Cardiac muscle cell (in vitro differentiated cells and primary cell): ENCODE measurements around the gene PRRC2A. TPM values are rescaled to one million over a fixed set of nuclear protein-coding genes. Genes with fewer than 3 reads are reported as not detected.

Source experiments
- DNase-seq, 2 donors: peaks; one replicate each; pipeline versions ENCODE4 v3.0.0 to v3.0.0-alpha.2; 2010 to 2017; ENCODE audit warnings: low read depth in 1 of 2, low spot score in 1 of 2
- H3K27ac ChIP-seq: fragments of 200-600 bp; sonication (generic); 2 replicates; pipeline ENCODE4 v1.5.1; 2016
- H3K27me3 ChIP-seq: fragments of 200-600 bp; sonication (generic); 2 replicates; pipeline ENCODE4 v1.6.0; 2016; ENCODE audit warnings: control low read depth
- H3K36me3 ChIP-seq: fragments of 200-600 bp; sonication (generic); 2 replicates; pipeline ENCODE4 v1.5.1; 2016; ENCODE audit warnings: control low read depth
- H3K4me1 ChIP-seq: fragments of 200-600 bp; sonication (generic); 2 replicates; pipeline ENCODE4 v1.8.1; 2017; ENCODE audit warnings: low read depth, mild to moderate bottlenecking, mixed run types
- H3K4me3 ChIP-seq: fragments of 200-600 bp; sonication (generic); 2 replicates; pipeline ENCODE4 v1.5.1; 2016; ENCODE audit warnings: mild to moderate bottlenecking
- H3K9me3 ChIP-seq: fragments of 200-600 bp; sonication (generic); 2 replicates; pipeline ENCODE4 v1.5.1; 2017; ENCODE audit warnings: low read depth, mild to moderate bottlenecking, control low read depth
- CTCF ChIP-seq: IDR thresholded peaks from 2 replicates; pipeline ENCODE4 v1.5.1; 2012; ENCODE audit warnings: low read depth, mild to moderate bottlenecking, low read length
- polyA plus RNA-seq: library from polyadenylated mRNA; unstranded; fragments of >200 nt; fragmentation: Nextera tagmentation; extraction: Ambion mirVana; gene quantifications from 2 replicates; pipeline ENCODE4 v1.2.1, GENCODE V29; 2016
- total RNA-seq: library from RNA; depleted of rRNA; stranded (reverse); fragments of >200 nt; gene quantifications from 2 replicates; pipeline ENCODE4 v1.2.3, GENCODE V29; 2016

The PRRC2A gene
- total and polyA plus RNA-seq, 2 experiments from 2014 or later, result 70.2 to 208 TPM

GRCh38 chr6:31610968-31611367 is 9.5 kb upstream of the PRRC2A start:
- Histone ChIP-seq H3K27me3 (no peaks in the 10 kb centered on the region), H3K4me1 (peaks cover 3% of the 10 kb centered on the region), H3K9me3 (no peaks in the 10 kb centered on the region), H3K4me3 (no peak overlapping the region), H3K27ac (no peak overlapping the region), H3K36me3 (no peaks in the 10 kb centered on the region)
- DNase-seq, result no peak
- TF ChIP-seq CTCF, result no peak

- Histone ChIP-seq H3K4me1 (peaks cover 3% of the 10 kb centered on the region), H3K4me3 (no peak overlapping the region), H3K27ac (no peak overlapping the region), H3K9me3 (no peaks in the 10 kb centered on the region), H3K27me3 (no peaks in the 10 kb centered on the region), H3K36me3 (no peaks in the 10 kb centered on the region)
- TF ChIP-seq CTCF, result no peak
- no peak for DNase-seq
Observed at GRCh38 chr6:31614075-31614619, 6.4 kb upstream of the PRRC2A start.

GRCh38 chr6:31614684-31615578 is 5.6 kb upstream of the PRRC2A start, which contains the start of gene AIF1:
TSS of gene AIF1 (plus strand) at chr6:31615234. CDS start at chr6:31615330, 96 bp downstream.
- Histone ChIP-seq H3K4me3 (no peak within 1 kb of the TSS), H3K27ac (no peak within 1 kb of the TSS), H3K4me1 (peaks cover 3% of the 10 kb centered on the region), H3K27me3 (no peaks in the 10 kb centered on the region), H3K36me3 (no peaks in the 10 kb centered on the region), H3K9me3 (no peaks in the 10 kb centered on the region)
- TF ChIP-seq CTCF, result no peak
- DNase-seq, result no peak

GRCh38 chr6:31615748-31616147 is 4.8 kb upstream of the PRRC2A start:
- Histone ChIP-seq H3K27ac (no peak overlapping the region), H3K9me3 (no peaks in the 10 kb centered on the region), H3K36me3 (no peaks in the 10 kb centered on the region), H3K27me3 (no peaks in the 10 kb centered on the region), H3K4me3 (no peak overlapping the region), H3K4me1 (peaks cover 3% of the 10 kb centered on the region)
- no peak for TF ChIP-seq CTCF
- no peak for DNase-seq

GRCh38 chr6:31617010-31617409 is 3.5 kb upstream of the PRRC2A start:
- no peaks in the 10 kb centered on the region for H3K27me3 ChIP-seq
- DNase-seq, result no peak
- H3K36me3 ChIP-seq, result no peaks in the 10 kb centered on the region
- TF ChIP-seq CTCF, result no peak
- no peak overlapping the region for H3K4me3 ChIP-seq
- H3K9me3 ChIP-seq, result no peaks in the 10 kb centered on the region
- H3K4me1 ChIP-seq, result peaks cover 4% of the 10 kb centered on the region
- H3K27ac ChIP-seq, result no peak overlapping the region
